HG03575 (cell line): Measurements from ENCODE around the gene FCN1.

Experiments
- ATAC-seq: cut with Tn5 transposase; IDR thresholded peaks from one replicate; pipeline ENCODE4 v1.9.1; 2021; ENCODE audit not compliant: unreplicated experiment, insufficient number of reproducible peaks, low FRiP score; ENCODE audit errors: extremely low read depth

The FCN1 gene

DNA sequence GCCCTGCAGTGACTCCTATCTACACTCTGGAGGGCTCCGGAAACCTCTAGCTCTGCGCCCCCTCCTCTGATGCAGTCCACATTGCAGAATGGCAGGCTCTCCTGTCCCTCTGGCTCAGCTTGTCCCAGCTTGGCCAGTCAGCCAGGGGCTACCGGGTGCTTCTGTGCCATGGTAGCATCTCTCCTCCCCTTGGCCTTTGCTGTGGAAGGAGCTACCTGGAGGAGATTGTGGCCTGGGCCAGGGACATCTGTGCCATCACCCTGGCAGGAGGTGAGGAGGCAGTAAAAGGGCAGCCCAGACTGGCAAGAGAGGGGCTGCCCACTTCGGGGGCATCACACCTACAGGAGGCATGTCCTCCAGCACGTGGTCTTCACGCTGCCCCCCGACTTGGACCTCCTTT is 38.1 kb upstream of the FCN1 start:
- no peak for ATAC-seq

DNA sequence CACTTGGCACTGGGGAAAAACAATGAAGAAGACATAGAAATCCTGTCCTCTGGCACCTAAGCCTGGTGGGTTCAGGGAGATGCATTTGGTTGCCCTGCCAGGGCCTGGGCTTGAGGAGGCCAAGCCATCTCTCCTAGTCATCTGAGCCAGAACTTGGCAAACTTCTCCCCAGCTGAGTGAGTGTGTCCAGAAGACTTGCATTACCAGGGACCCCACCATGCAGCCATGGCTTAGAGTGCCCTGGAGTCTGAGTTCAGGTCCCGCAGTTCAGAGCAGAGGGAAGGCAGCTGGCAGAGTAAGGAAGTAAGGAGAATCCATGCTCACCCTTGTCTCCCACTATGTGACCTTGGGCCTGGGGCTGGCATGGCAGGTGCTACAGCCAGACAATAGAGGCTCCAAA is 37.4 kb upstream of the FCN1 start:
- ATAC-seq = no peak

DNA sequence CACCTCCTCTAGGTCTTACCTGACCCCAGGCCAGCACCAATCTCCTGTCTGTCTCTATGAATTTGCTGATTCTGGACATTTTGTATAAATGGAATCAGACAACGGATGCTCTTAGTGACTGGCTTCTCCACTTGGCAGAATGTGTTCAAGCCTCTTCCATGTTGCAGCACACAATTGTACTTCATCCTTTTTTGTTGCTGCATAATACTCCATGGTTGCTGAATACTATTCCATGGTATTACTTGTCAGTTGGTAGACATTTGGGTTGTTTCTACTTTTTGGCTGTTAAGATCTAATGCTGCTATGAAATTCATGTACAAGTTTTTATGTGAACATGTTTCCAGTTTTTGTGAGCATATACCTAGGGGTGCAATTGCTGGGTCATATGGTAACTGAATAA is 34.3 kb upstream of the FCN1 start:
- no peak for ATAC-seq

DNA sequence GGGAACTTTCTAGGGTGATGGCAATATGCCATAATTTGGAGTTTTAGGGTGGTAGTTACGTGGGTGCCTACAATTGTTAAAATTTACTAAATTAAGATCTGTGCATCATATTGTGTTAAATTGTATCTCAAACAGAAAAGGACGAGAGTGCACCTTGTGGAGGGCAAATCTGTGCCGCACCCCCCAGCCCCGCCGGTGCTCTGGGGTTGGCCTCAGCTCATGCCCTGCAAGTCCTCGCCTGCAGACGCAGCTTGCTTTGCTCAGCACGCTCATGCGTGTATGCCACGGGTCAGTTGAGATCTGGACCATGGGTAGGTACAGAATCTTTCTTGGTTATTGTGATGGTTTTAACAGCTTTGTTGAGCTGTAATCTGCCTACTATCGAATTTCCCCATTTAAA is 33.7 kb upstream of the FCN1 start:
- ATAC-seq = no peak

DNA sequence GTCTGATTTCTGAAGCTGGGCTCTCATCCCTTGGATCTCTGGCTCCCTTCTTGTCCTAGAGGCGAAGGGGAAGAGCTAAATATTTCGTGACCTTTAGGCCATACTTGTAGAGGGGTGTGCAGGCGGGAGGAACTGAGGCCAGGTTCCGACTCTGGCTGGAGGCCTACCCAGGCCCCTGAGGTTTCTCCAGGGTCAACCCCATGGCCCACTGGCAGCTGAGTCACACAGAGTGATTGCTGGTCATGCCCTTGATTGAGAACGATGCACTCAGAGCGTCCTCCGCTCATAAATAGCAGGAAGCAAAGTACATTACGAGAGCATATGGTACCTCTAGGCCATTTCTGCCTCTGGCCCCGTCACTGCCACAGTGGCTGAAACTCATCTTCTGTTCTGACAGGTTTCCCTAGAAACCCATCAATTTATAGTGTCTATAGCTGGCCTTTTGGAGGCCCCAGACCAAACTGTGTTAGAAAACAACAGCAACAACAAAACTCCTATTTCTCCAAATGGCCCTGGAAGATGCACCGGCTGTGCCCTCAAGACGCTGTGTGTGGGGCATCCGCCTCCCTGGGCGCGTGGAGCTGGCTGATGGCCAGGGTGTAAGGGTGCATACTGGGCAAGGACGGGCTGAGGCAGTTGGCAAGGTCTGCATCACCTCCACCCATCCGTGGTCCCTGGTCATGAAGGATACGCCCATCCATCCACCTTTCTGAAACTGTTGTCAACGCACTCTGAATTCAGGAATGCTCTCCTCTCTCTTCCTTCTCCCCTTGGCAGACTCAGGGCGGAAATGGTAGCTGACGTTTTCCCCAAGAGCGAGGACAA is 32.9 kb upstream of the FCN1 start:
- ATAC-seq = no peak

DNA sequence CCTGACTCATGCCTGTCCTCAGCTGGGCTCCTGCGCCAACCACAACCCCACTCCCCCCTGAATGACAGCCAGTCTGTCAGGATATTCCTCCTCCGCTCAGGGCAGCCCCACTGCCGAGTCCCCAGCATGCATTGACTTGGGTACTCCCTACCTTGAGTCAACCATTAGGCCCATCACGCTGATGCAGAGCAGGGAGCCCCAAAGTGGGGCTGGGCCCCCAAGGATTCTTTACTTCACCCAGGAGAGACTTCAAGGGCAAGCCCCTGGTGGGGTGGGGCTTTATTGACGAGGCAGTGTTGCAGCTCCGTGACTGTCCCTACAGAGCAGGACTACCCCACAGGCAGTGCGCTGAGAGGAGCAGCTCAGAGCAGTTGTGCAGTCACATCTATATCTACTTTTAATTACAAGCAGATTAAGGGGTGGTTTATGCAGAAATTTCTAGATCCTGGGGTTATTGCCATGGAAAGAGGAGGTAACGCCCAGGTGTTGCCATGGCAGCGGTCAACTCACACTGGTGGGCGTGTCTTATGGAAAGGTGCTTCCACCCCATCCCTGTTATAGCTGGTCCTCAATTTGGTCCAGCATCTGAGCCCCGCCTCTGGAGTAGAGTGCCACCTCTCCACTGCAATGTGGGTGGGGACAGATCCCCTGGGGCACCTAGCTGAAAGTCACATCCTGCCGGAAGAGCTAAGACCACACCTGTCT is 32.1 kb upstream of the FCN1 start:
- no peak for ATAC-seq

DNA sequence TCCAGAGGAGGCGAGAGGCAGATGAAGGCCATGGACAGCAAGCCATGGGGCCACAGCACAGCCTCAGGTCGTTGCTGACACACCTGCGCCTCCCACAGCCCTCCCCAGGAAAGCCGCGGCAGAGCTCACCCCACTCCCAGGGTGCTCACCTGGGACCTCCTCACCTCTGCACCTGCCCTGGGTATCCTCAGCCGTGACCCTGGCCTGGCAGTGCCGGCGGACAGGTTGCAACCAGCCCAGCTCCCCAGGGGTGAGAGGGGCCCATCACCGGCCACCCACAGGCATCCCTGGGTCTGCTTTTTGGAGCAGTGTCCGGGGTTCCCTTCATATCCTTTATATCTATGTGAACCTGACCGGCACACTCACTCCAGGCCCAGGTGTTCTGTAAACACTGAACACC is 30.4 kb upstream of the FCN1 start:
- no peak for ATAC-seq

DNA sequence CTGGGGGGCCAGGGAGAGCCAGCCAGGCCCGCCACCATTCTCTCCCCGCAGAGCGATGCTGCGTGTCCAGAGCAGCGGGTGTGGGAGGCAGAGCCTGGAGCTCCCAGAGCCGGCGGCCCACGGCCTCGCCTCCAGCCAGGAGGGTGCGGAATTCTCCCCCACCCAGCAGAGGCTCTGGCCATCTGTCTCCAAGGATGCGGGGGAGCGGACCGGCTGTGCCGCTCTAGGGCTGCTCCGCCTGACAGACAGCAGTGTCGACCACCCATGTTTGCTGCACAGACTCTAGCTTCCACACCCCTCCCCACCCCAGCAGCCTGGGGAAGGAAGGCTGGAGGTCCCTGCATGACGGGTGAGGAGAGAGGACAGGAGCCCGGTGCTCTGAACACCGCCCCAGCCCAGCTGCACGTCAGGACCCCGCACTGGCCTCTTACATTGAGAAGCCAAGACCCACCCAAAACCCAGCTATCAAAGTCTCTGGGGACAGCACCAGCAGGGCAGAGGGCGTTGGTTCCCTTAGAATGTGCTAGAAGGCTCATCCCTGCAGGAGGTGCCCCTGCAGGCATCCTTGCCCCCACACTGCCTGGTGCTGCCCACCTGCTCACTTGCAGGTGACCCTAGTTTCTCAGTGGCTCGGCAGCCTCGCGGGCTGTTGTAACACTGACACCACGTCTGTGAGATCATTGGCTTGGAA is 29.7 kb upstream of the FCN1 start:
- ATAC-seq = no peak

DNA sequence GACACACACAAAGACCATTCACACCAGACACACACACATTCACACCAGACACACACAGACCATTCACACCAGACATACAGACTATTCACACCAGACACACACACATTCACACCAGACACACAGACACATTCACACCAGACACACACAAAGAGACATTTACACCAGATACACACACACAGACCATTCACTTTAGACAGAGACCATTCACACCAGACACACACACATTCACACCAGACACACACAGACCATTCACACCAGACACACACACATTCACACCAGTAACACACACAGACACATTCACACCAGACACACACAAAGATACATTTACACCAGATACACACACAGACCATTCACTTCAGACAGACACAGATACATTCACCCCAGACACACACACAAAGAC is 29.0 kb upstream of the FCN1 start:
- ATAC-seq = no peak

DNA sequence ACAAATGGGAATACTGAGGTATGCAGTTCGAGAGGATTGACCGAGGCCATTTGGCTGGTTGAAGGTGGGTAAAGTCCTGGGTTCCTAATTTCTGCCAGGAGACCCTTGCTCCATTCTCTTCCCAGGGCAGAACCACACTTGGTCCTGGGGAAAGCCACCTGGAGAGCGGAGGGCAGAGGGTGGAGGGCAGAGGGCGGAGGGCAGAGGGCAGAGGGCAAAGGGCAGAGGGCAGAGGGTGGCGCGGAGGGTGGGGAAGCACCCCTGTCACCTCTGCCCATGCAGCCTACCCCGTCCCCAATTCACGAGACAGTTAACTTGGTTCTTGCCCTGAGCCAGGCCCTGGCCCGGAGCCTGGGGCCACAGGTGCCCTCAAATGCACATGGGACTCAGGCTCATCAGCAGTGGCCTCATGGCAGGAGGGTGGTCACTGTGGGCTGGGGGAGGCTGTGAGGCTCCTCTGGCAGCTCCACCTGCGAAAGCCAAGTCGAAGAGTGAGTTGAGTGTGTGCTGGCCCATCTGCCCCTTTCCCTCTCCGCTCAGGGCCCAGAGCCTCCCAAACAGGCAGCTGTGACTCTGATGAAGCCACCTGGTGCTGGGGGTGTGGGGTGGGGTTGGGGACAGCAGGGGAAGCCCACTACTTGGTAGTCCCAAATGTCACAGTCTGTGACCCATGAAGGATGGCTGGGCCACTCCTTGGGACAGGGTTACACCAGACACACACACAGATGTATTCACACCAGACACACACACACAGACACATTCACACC is 28.0 kb upstream of the FCN1 start:
- no peak for ATAC-seq

DNA sequence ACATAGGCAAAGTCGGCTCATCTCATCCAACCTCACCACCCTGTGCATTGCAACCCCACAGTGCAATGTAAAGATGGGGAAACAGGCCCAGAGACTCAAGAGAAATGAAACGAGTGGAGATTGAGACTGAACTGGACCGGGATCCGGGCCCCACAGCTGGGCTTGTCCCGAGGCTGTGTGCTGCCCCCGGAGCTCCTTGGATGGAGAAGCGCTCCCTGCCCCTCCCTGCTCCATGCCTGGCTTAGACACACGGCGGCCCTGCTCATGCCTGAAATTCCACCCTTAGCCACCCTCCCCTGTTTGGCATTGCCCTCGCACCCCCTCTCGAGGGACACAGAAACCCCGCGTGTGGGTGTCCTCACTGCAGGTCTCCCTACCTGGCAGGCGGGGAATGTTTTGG is 27.2 kb upstream of the FCN1 start:
- no peak for ATAC-seq

DNA sequence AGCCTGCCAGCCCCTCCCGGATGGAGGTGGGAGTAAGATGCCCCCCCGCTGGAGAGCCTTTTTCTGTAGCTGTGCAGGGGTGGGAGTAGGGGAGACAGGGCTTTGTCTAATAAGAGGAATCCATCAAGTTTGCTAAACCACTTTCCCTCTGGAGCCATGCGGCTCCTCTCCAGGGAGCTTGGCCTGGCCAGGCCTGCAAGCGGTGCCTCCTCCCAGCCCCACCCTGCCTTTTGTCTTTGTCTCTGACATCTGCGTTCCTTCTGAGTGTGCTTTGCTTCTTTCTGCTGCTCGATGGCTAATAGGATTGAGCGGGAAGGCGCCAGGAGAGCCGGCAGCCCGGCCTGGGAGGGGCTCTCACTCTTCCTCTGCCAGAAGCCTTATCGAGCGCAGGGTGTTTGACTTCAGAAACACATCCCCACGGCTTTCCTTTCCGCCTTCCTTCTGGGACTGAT is 26.7 kb upstream of the FCN1 start:
- ATAC-seq = no peak

DNA sequence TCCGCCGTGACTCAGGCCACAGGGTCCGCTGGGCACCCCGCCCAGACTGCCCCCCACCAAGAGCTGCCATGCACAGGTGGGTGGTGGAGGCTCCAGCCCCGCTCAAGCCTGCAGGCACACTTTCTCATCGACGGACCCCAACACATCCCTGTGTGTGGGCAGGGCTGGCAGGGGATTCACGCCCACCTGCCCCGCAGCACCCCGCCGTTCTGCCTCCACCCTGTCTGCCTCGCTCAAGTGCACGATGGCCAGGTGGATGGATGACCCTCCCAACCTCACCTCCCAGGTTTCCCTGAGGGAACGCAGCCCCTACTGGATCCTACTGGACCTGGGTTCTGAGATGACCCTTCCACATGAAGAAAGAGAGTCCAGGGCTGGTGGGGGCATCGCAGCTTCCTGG is 26.1 kb upstream of the FCN1 start:
- no peak for ATAC-seq

DNA sequence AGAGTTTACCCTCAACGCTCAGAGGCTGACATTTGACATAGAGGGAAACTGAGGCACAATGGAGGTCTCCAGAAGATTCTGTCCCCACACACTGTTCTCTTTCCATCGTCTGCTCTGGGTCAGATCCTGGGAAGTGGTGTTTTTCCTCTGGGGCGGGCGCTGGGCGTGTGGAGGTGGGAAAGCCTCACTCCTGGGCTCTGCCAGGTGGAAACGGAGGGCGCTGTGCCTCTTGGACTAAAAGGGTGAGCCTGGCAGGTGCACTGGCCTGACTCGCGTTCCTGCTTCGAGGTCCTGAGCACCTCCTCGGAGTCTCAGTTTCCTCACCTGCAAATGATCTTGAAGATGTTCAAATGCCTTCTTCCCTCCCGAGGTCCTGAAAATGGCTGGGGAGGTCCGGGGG is 25.7 kb upstream of the FCN1 start:
- no peak for ATAC-seq

DNA sequence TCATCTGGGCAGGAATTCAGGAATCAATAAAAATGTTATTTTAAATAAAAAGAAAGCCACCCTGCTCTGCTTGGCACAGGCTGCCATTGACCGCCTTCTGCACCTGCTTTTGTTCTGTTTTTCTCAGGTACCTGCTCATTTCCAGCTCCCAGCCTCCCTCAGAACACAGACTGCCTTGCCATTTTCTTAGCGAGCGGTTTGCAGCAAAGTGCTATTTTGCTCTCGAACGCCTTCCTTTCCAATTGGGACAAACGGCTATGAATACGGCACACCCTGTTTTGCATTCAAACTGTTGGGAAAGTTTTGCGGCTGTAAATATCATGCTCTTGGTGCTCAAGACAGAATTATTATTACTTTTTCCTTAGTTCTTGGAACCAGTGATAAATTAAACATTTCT is 25.1 kb upstream of the FCN1 start:
- no peak for ATAC-seq

DNA sequence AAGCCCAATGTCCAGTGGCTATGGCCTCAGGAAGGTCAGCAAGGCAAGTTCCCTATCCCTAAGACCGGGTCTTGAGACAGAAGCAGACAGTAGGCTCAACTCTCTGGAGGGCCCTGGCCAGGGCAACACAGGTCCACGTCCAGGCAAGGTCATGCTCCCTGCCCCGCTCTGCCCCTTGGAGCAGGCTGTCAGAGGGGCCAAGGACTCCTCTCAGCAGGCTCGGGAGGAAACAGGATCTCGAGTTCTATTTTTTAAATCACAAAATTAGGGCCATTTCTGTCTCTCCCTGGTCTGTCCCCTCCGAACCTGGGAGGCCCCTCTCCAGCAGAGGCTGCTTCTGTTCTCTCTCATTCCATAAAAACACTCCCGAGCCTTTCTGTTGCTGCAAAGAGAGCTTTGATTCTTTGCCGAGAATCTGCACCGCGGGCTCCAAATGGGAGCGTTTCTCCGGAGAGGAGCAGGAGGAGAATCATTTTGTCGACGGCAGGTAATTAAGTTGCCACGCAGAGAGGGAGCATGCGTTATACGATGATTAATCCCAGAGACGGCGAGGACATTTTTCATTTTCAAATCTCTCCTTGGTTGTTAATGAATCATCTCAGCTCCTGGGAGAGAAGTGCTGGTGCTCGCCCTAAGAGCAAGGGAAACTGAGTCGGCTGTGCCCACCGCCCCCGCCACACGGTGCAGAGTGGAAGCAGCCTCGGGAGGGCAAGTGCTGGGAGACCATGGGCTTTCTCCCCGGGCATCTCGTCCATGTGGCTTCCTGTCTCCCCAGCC is 24.5 kb upstream of the FCN1 start:
- ATAC-seq = no peak

DNA sequence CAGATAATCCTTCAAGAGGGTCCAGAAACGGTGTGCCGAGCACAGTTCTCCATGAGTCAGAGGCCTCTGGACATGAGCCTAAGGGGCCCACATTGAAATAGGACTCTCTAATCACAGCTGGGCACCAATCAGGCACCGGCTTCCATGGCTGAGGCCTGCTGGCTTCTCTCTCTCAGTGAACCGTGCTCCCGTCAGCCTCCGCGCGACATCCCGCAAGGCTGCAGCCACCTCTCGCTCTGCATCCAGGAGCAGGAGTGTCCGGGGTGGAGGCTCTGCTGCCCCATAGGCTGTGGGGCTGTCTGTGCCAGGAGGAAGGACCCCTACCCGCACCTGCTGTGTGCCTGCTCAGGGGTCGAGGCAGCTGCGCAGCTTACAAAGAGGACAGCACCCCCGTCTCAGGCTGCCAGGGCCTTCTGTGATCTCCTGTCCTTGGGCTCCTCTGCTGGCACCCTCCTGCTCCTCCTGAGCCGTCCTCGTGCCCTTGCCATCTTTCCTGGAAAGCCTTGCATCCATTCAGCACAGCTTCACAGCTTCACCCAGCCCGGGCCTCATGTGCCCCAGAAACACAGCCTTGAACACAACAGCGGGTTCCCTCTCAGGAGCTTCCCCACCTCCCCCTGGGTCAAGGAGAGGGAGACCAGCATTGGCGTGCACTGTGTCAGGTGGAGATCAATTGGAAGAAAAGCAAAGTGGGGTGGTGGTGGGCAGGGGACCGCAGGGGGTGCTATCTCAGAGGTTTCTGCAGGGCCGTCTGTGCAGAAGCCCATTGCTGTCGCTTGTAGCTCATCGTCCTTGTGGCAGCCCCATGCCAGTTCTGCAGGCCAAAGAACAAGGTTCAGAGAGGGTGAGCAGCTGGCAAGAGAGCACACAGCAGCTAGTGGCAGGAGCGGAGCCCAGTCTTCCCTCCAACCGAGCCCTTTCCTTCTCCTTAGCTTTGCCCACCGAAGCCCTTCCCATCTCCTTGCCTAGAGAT is 22.8 kb upstream of the FCN1 start:
- ATAC-seq = no peak

DNA sequence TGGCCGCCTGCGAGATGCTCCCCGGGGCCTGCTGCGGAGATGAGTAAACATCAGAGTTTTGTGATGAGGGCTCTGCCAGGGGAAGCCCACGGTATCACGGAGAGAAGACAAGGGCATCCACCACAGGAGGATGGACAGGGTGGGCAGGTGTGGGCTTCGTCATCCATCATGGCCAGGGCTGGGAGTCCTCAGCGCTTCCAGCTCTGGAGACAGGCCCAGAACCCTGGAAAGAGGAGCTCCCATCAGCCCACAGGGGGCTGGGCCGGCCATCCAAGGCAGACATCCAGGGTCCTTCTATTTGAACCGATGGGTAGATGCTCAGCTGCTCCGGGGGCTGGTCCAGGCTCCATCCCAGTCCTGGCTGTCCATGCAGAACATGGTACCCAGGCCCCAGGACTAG is 22.1 kb upstream of the FCN1 start:
- ATAC-seq = no peak
